ENCODE results near the gene VAV2. TPM values are rescaled to one million over a fixed set of nuclear protein-coding genes. Genes with fewer than 3 reads are reported as not detected.

Gene VAV2
- total RNA-seq, 2 experiments from 2014 or later, result 11.0 to 27.8 TPM

- no peak overlapping the region for H3K27ac ChIP-seq (ENCODE audit: low read depth, low read length, poor library complexity, severe bottlenecking)
- H3K4me1 ChIP-seq (ENCODE audit: insufficient read depth, low read length, poor library complexity, severe bottlenecking), result peaks cover 12% of the 10 kb centered on the region
- no peak for DNase-seq (ENCODE audit: low spot score)
- no peaks in the 10 kb centered on the region for H3K79me2 ChIP-seq (ENCODE audit: insufficient read depth, low read depth, low read length)
- no peak overlapping the region for H3K4me3 ChIP-seq (ENCODE audit: low read depth, low read length, poor library complexity, severe bottlenecking)
- no peaks in the 10 kb centered on the region for H4K20me1 ChIP-seq (ENCODE audit: insufficient read depth, low read length)
- H2AFZ ChIP-seq (ENCODE audit: low read length), result no peak overlapping the region
- ChIA-PET POLR2A (no interaction called here), CTCF (ENCODE audit: unreplicated experiment) (no interaction called here)
- TSS peak; percentile 66 for BruUV-seq (replicated peaks)
- H3K36me3 ChIP-seq (ENCODE audit: insufficient read depth, low read length), result peaks cover 12% of the 10 kb centered on the region; the same call in 1 of the 2 replicates
- no peak overlapping the region for H3K4me2 ChIP-seq (ENCODE audit: low read length)
- intact Hi-C loops (cut with micrococcal nuclease; ENCODE audit: unreplicated experiment), result loop anchor here (5.0 kb wide), 2 partner anchors 40 to 110 kb away; partner anchors contain the start of genes BRD3 and WDR5
- H3K9me2 ChIP-seq (ENCODE audit: insufficient read depth, low read length), result no peaks in the 10 kb centered on the region
- TF ChIP-seq EZH2phosphoT487 (IDR thresholded peaks at IDR 0.05; ENCODE audit: borderline replicate concordance, low read depth, low read length) (no peak), CTCF (conservative IDR thresholded peaks at IDR 0.05; ENCODE audit: low read length) (no peak)
- no peaks in the 10 kb centered on the region for H3K9me3 ChIP-seq (ENCODE audit: low read length)
These were observed 34.9 kb upstream of the VAV2 start for GRCh38 chr9:134026981-134027380.

- H2AFZ ChIP-seq (ENCODE audit: low read length), result no peak overlapping the region
- H3K27ac ChIP-seq (ENCODE audit: low read depth, low read length, poor library complexity, severe bottlenecking), result no peak overlapping the region
- ChIA-PET POLR2A (no interaction called here), CTCF (ENCODE audit: unreplicated experiment) (no interaction called here)
- H3K9me3 ChIP-seq (ENCODE audit: low read length), result no peaks in the 10 kb centered on the region
- H3K36me3 ChIP-seq (ENCODE audit: insufficient read depth, low read length), result peaks cover 9% of the 10 kb centered on the region; the same call in 1 of the 2 replicates
- no peaks in the 10 kb centered on the region for H3K79me2 ChIP-seq (ENCODE audit: insufficient read depth, low read depth, low read length)
- H3K4me2 ChIP-seq (ENCODE audit: low read length), result peak overlapping the region; percentile 73
- no TSS peak for BruUV-seq (replicated peaks)
- intact Hi-C loops (cut with micrococcal nuclease; ENCODE audit: unreplicated experiment), result loop anchor here (5.0 kb wide), 2 partner anchors 41 to 111 kb away; partner anchors contain the start of genes BRD3 and WDR5
- H3K4me1 ChIP-seq (ENCODE audit: insufficient read depth, low read length, poor library complexity, severe bottlenecking), result peaks cover 12% of the 10 kb centered on the region
- H3K4me3 ChIP-seq (ENCODE audit: low read depth, low read length, poor library complexity, severe bottlenecking), result peak overlapping the region; percentile 83
- H3K9me2 ChIP-seq (ENCODE audit: insufficient read depth, low read length), result no peaks in the 10 kb centered on the region
- no peak for TF ChIP-seq EZH2phosphoT487 (IDR thresholded peaks at IDR 0.05; ENCODE audit: borderline replicate concordance, low read depth, low read length)
- no peak for TF ChIP-seq CTCF (conservative IDR thresholded peaks at IDR 0.05; ENCODE audit: low read length)
- DNase-seq (ENCODE audit: low spot score), result no peak
- no peaks in the 10 kb centered on the region for H4K20me1 ChIP-seq (ENCODE audit: insufficient read depth, low read length)
These were observed 34.5 kb upstream of the VAV2 start for GRCh38 chr9:134026581-134026980.
